Upper lobe of left lung (tissue), 6 donors: ENCODE measurements around the gene ANKMY1. TPM values are rescaled to one million over a fixed set of nuclear protein-coding genes. Genes with fewer than 3 reads are reported as not detected.

Source experiments
- ATAC-seq, 2 donors: fragments of 200-7000 bp; cut with Tn5 transposase; one replicate each; pipeline ENCODE4 v1.9.1; 2022; ENCODE audit warnings: mild to moderate bottlenecking in 2 of 2, moderate library complexity in 2 of 2; ENCODE audit not compliant: low FRiP score in 2 of 2
- DNase-seq, 2 donors: peaks; one replicate each; pipeline ENCODE4 v3.0.0-alpha.2; 2019 to 2020
- H3K27ac ChIP-seq, 4 donors: fragments of 200-600 bp; sonication (generic); one replicate each; pipeline ENCODE4 v1.5.1; 2016 to 2019
- H3K27me3 ChIP-seq, 4 donors: fragments of 200-600 bp; sonication (generic); one replicate each; pipeline ENCODE4 v1.5.1; 2017 to 2019
- H3K36me3 ChIP-seq, 4 donors: fragments of 200-600 bp; sonication (generic); one replicate each; pipeline ENCODE4 v1.5.1; 2016 to 2019
- H3K4me1 ChIP-seq, 4 donors: fragments of 200-600 bp; sonication (generic); one replicate each; pipeline ENCODE4 v1.5.1; 2018 to 2019
- H3K4me3 ChIP-seq, 4 donors: fragments of 200-600 bp; sonication (generic); one replicate each; pipeline ENCODE4 v1.5.1; 2017 to 2019; ENCODE audit warnings: mild to moderate bottlenecking in 2 of 4, moderate library complexity in 1 of 4
- H3K9me3 ChIP-seq, 4 donors: fragments of 200-600 bp; sonication (generic); one replicate each; pipeline ENCODE4 v1.5.1; 2018 to 2019
- CTCF ChIP-seq, 6 experiments: fragments of 450-650 bp in 4 of 6; fragments of 200-600 bp in 2 of 6; sonication (generic) in 2 of 6; IDR thresholded peaks; one replicate each; pipeline ENCODE4 v1.5.1; 2016 to 2019; ENCODE audit warnings: antibody characterized with exemption in 6 of 6
- EP300 ChIP-seq, 4 donors: sonication (generic); formaldehyde crosslinking; IDR thresholded peaks; one replicate each; pipeline ENCODE4 v1.5.1; 2017; ENCODE audit warnings: antibody characterized with exemption in 4 of 4, control low read depth in 2 of 4
- POLR2A ChIP-seq, 4 donors: fragments of 450-650 bp; IDR thresholded peaks; one replicate each; pipeline ENCODE4 v1.5.1; 2016 to 2017; ENCODE audit warnings: antibody characterized with exemption in 4 of 4, mild to moderate bottlenecking in 2 of 4
- POLR2AphosphoS5 ChIP-seq, 2 donors: sonication (generic); formaldehyde crosslinking; IDR thresholded peaks; one replicate each; pipeline ENCODE4 v1.5.1; 2017; ENCODE audit warnings: antibody characterized with exemption in 2 of 2
- WGBS, 2 donors: methylation state at CpG; one replicate each; pipeline ENCODE4 v1.1.5; 2017 to 2018; 5-methylcytosine and 5-hydroxymethylcytosine counted together
- total RNA-seq, 6 donors: library from RNA; depleted of rRNA in 4 of 6; stranded (reverse); fragments of >200 nt in 4 of 6; gene quantifications; one replicate each; pipeline versions ENCODE4 v1.1.0 to v1.2.1, GENCODE V29; 2016 to 2021
- donor health status: DM: no; HTN: no; CAD: no; lungs with moderate emphysema.
- donor health status: DM: no; HTN: yes; CAD: no; lungs with severe emphysema.

The ANKMY1 gene
- total RNA-seq, 6 donors from 2014 or later: 23.7 to 97.4 (median 26.9) TPM

- Histone ChIP-seq H3K27ac (no peak overlapping the region), H3K4me1 (peaks cover 40 to 56% (median 45%) of the 10 kb centered on the region in 4 donors), H3K36me3 (peaks cover 6 to 35% (median 25%) of the 10 kb centered on the region in 4 donors), H3K27me3 (no peaks in the 10 kb centered on the region), H3K9me3 (no peaks in the 10 kb centered on the region), H3K4me3 (peak overlapping the region in 1 of 4 donors; percentile 91)
- ATAC-seq: no peak
- TF ChIP-seq CTCF (IDR thresholded peaks at IDR 0.05) (no peak), POLR2AphosphoS5 (IDR thresholded peaks at IDR 0.05) (no peak), EP300 (IDR thresholded peaks at IDR 0.05) (no peak), POLR2A (IDR thresholded peaks at IDR 0.05) (no peak)
- DNase-seq: peak; percentile 17 to 57
- 91 to 96% methylated on average over 8 to 11 of the region's 11 CpGs for WGBS, 2 donors
These were observed 12.9 kb upstream of the ANKMY1 start for GRCh38 chr2:240570531-240571313.

GRCh38 chr2:240569998-240570530 lies 12.3 kb upstream of the ANKMY1 start:
- H3K9me3 ChIP-seq: no peaks in the 10 kb centered on the region
- peak overlapping the region in 2 of 4 donors; percentile 79 to 91 for H3K4me3 ChIP-seq
- peaks cover 47 to 63% (median 51%) of the 10 kb centered on the region in 4 donors for H3K4me1 ChIP-seq
- H3K27ac ChIP-seq: peak overlapping the region in 3 of 4 donors; percentile 79 to 91 (median 90)
- H3K36me3 ChIP-seq: peaks cover 6 to 29% (median 19%) of the 10 kb centered on the region in 4 donors
- ATAC-seq (no peak), DNase-seq (peak; percentile 16 to 79)
- no peak for TF ChIP-seq CTCF (IDR thresholded peaks at IDR 0.05)
- TF ChIP-seq POLR2A (IDR thresholded peaks at IDR 0.05): no peak
- no peak for TF ChIP-seq EP300 (IDR thresholded peaks at IDR 0.05)
- TF ChIP-seq POLR2AphosphoS5 (IDR thresholded peaks at IDR 0.05): no peak
- no peaks in the 10 kb centered on the region for H3K27me3 ChIP-seq
- 92 to 94% methylated on average over 5 to 12 of the region's 15 CpGs for WGBS, 2 donors

GRCh38 chr2:240569523-240569997 lies 11.8 kb upstream of the ANKMY1 start:
- TF ChIP-seq CTCF (IDR thresholded peaks at IDR 0.05) (peak in 1 of 6 experiments; percentile 3), EP300 (IDR thresholded peaks at IDR 0.05) (no peak)
- H3K27ac ChIP-seq: peak overlapping the region; percentile 78 to 91 (median 84)

GRCh38 chr2:240568678-240569522 lies 11.1 kb upstream of the ANKMY1 start:
- peaks cover 50 to 75% (median 62%) of the 10 kb centered on the region in 4 donors for H3K4me1 ChIP-seq
- TF ChIP-seq POLR2AphosphoS5 (IDR thresholded peaks at IDR 0.05) (no peak), CTCF (IDR thresholded peaks at IDR 0.05) (peak in 3 of 6 experiments; percentile 17 to 51 (median 38))
- peaks cover 0 to 17% (median 8%) of the 10 kb centered on the region in 4 donors for H3K36me3 ChIP-seq
- peak overlapping the region; percentile 79 to 95 (median 87) for H3K4me3 ChIP-seq
- ATAC-seq: peak in 1 of 2 donors; percentile 25
- no peaks in the 10 kb centered on the region for H3K27me3 ChIP-seq
- DNase-seq: peak; percentile 66 to 96
- peak overlapping the region; percentile 78 to 91 (median 84) for H3K27ac ChIP-seq
- H3K9me3 ChIP-seq: no peaks in the 10 kb centered on the region
- 0 to 1% methylated on average over 13 to 30 of the region's 93 CpGs for WGBS, 2 donors

More at GRCh38 chr2:240569523-240569997, 11.8 kb upstream of the ANKMY1 start:
- Histone ChIP-seq H3K9me3 (no peaks in the 10 kb centered on the region), H3K27me3 (no peaks in the 10 kb centered on the region), H3K36me3 (peaks cover under 1 to 24% (median 14%) of the 10 kb centered on the region in 4 donors), H3K4me3 (peak overlapping the region; percentile 79 to 95 (median 87)), H3K4me1 (peaks cover 50 to 68% (median 56%) of the 10 kb centered on the region in 4 donors)
- peak; percentile 24 to 56 for DNase-seq
- ATAC-seq: no peak
- WGBS, 2 donors: 74 to 80% methylated on average over 5 to 9 of the region's 9 CpGs
